Astrocyte (in vitro differentiated cells and primary cell): ENCODE data around the gene ZNF121. TPM values are rescaled to one million over a fixed set of nuclear protein-coding genes. Genes with fewer than 3 reads are reported as not detected.

Experiments
- DNase-seq: peaks from one replicate; pipeline ENCODE4 v3.0.0-alpha.2; 2010; ENCODE audit warnings: low read depth
- FAIRE-seq: peaks from 2 replicates; lab custom pipeline; 2011; peaks lifted over from hg19 to GRCh38; lab: Jason Lieb, UNC
- H2AFZ ChIP-seq: 2 replicates; pipeline ENCODE4 v1.6.0; 2012; ENCODE audit warnings: low read depth, low read length, inconsistent platforms
- H3K27ac ChIP-seq: 2 replicates; pipeline ENCODE4 v1.5.1; 2011; ENCODE audit warnings: low read depth, low read length, inconsistent platforms
- H3K27me3 ChIP-seq: 2 replicates; pipeline ENCODE4 v1.6.0; 2011; ENCODE audit warnings: low read length, inconsistent platforms; ENCODE audit not compliant: insufficient read depth
- H3K36me3 ChIP-seq: 2 replicates; pipeline ENCODE4 v1.5.1; 2011; ENCODE audit warnings: low read length, inconsistent platforms; ENCODE audit not compliant: insufficient read depth
- H3K4me1 ChIP-seq: 2 replicates; pipeline ENCODE4 v1.5.1; 2011; ENCODE audit warnings: low read length, inconsistent platforms; ENCODE audit not compliant: insufficient read depth
- H3K4me2 ChIP-seq: 2 replicates; pipeline ENCODE4 v1.6.0; 2012; ENCODE audit warnings: low read length, inconsistent platforms
- H3K4me3 ChIP-seq: 2 replicates; pipeline ENCODE4 v1.5.1; 2011; ENCODE audit warnings: low read depth, mild to moderate bottlenecking, low read length, inconsistent platforms; ENCODE audit not compliant: insufficient read depth
- H3K79me2 ChIP-seq: 2 replicates; pipeline ENCODE4 v1.6.0; 2012; ENCODE audit warnings: mild to moderate bottlenecking, low read length, inconsistent platforms; ENCODE audit not compliant: insufficient read depth
- H3K9ac ChIP-seq: 2 replicates; pipeline ENCODE4 v1.6.0; 2012; ENCODE audit warnings: mild to moderate bottlenecking, low read length, inconsistent platforms
- H3K9me3 ChIP-seq: 2 replicates; pipeline ENCODE4 v1.5.1; 2012; ENCODE audit warnings: low read depth, mild to moderate bottlenecking, low read length, inconsistent platforms; ENCODE audit not compliant: insufficient read depth
- H4K20me1 ChIP-seq: 2 replicates; pipeline ENCODE4 v1.6.0; 2012; ENCODE audit warnings: low read length, inconsistent platforms; ENCODE audit not compliant: insufficient read depth
- H3K27ac Mint-ChIP-seq: one replicate; pipeline ENCODE4 v1.8.0; 2021; ENCODE audit warnings: mild to moderate bottlenecking, mixed read lengths; ENCODE audit not compliant: unreplicated experiment
- H3K27me3 Mint-ChIP-seq: one replicate; pipeline ENCODE4 v1.8.0; 2021; ENCODE audit warnings: low read depth, mixed read lengths; ENCODE audit not compliant: unreplicated experiment
- H3K36me3 Mint-ChIP-seq: one replicate; pipeline ENCODE4 v1.8.0; 2021; ENCODE audit warnings: low read depth, mixed read lengths; ENCODE audit not compliant: unreplicated experiment
- H3K4me1 Mint-ChIP-seq: one replicate; pipeline ENCODE4 v1.8.0; 2021; ENCODE audit warnings: low read depth, mixed read lengths; ENCODE audit not compliant: unreplicated experiment
- H3K4me3 Mint-ChIP-seq: one replicate; pipeline ENCODE4 v1.8.0; 2021; ENCODE audit warnings: mild to moderate bottlenecking, moderate library complexity, mixed read lengths; ENCODE audit not compliant: unreplicated experiment
- H3K9me3 Mint-ChIP-seq: one replicate; pipeline ENCODE4 v1.8.0; 2021; ENCODE audit warnings: mild to moderate bottlenecking, mixed read lengths; ENCODE audit not compliant: unreplicated experiment
- CTCF ChIP-seq: IDR thresholded peaks from 2 replicates; pipeline ENCODE4 v1.5.1; 2011; ENCODE audit warnings: low read depth, mild to moderate bottlenecking, inconsistent platforms, low read length, moderate library complexity; ENCODE audit not compliant: insufficient read depth
- EZH2 ChIP-seq: IDR thresholded peaks from 2 replicates; pipeline ENCODE4 v1.6.1; 2012; ENCODE audit warnings: mild to moderate bottlenecking, low read length, inconsistent platforms; ENCODE audit not compliant: insufficient read depth
- total RNA-seq: library from RNA; stranded (reverse); gene quantifications from 2 replicates; pipeline ENCODE4 v1.2.1, GENCODE V29; 2021

ZNF121 gene
- total RNA-seq, 1 donor from 2014 or later = 72.6 TPM

GRCh38 chr19:9570255-9570654 lies 14.0 kb downstream of the ZNF121 start:
- Histone ChIP-seq H3K9ac (no peak overlapping the region), H2AFZ (no peak overlapping the region), H3K4me2 (no peak overlapping the region), H3K4me3 (no peak overlapping the region), H3K27ac (no peak overlapping the region), H3K9me3 (peaks cover 52% of the 10 kb centered on the region), H4K20me1 (peaks cover 61% of the 10 kb centered on the region), H3K36me3 (peaks cover 28% of the 10 kb centered on the region), H3K27me3 (no peaks in the 10 kb centered on the region), H3K79me2 (peaks cover 84% of the 10 kb centered on the region), H3K4me1 (no peaks in the 10 kb centered on the region)
- TF ChIP-seq CTCF (no peak), EZH2 (no peak)
- Mint-ChIP-seq H3K4me3 (no peak overlapping the region), H3K27ac (no peak overlapping the region), H3K9me3 (peaks cover 50% of the 10 kb centered on the region), H3K27me3 (no peaks in the 10 kb centered on the region), H3K4me1 (peaks cover 11% of the 10 kb centered on the region), H3K36me3 (peaks cover 74% of the 10 kb centered on the region)
- no peak for FAIRE-seq
- DNase-seq = no peak

- peaks cover 66% of the 10 kb centered on the region for H3K9me3 ChIP-seq
Observed at GRCh38 chr19:9566729-9567128, 17.6 kb downstream of the ZNF121 start.

More at GRCh38 chr19:9566729-9567128, 17.6 kb downstream of the ZNF121 start:
- no peak overlapping the region for H3K27ac ChIP-seq
- Mint-ChIP-seq H3K4me1 (peaks cover under 1% of the 10 kb centered on the region), H3K36me3 (peaks cover 81% of the 10 kb centered on the region), H3K4me3 (no peak overlapping the region), H3K27me3 (no peaks in the 10 kb centered on the region), H3K9me3 (peaks cover 72% of the 10 kb centered on the region), H3K27ac (peak overlapping the region; percentile 8)
- DNase-seq (no peak), FAIRE-seq (no peak)
- no peak overlapping the region for H2AFZ ChIP-seq
- no peak overlapping the region for H3K4me3 ChIP-seq
- H4K20me1 ChIP-seq = peaks cover 31% of the 10 kb centered on the region
- H3K4me2 ChIP-seq = no peak overlapping the region
- peaks cover 58% of the 10 kb centered on the region for H3K36me3 ChIP-seq
- no peaks in the 10 kb centered on the region for H3K27me3 ChIP-seq
- TF ChIP-seq CTCF (no peak), EZH2 (no peak)
- H3K4me1 ChIP-seq = no peaks in the 10 kb centered on the region
- H3K9ac ChIP-seq = no peak overlapping the region
- H3K79me2 ChIP-seq = peaks cover 72% of the 10 kb centered on the region
